Retinal pigment epithelial cell (primary cell): ENCODE results near the gene LPP.

Experiments used
- DNase-seq: peaks from one replicate; pipeline ENCODE4 v3.0.0-alpha.2; 2010; ENCODE audit warnings: low read depth
- H3K4me3 ChIP-seq: 2 replicates; pipeline ENCODE4 v1.5.1; 2011; ENCODE audit warnings: mild to moderate bottlenecking, low read length, control low read depth, moderate library complexity
- CTCF ChIP-seq: conservative IDR thresholded peaks from 2 replicates; pipeline ENCODE4 v1.5.1; 2011; ENCODE audit warnings: low read depth, low read length, control low read depth, inconsistent platforms

LPP gene

GRCh38 chr3:188254520-188255070 lies 100.6 kb downstream of the LPP start:
- TF ChIP-seq CTCF = no peak
- no peak for DNase-seq
- no peak overlapping the region for H3K4me3 ChIP-seq

- TF ChIP-seq CTCF = no peak
- H3K4me3 ChIP-seq = no peak overlapping the region
- DNase-seq = no peak
Observed at GRCh38 chr3:188255190-188255589, 101.2 kb downstream of the LPP start.

- no peak for TF ChIP-seq CTCF
- DNase-seq = no peak
- no peak overlapping the region for H3K4me3 ChIP-seq
Observed at GRCh38 chr3:188256758-188257157, 102.8 kb downstream of the LPP start.

- no peak for TF ChIP-seq CTCF
Observed at GRCh38 chr3:188257384-188258026, 103.5 kb downstream of the LPP start.

GRCh38 chr3:188259191-188259590 lies 105.2 kb downstream of the LPP start:
- no peak for DNase-seq
- no peak overlapping the region for H3K4me3 ChIP-seq
- TF ChIP-seq CTCF = no peak

More at GRCh38 chr3:188257384-188258026, 103.5 kb downstream of the LPP start:
- no peak overlapping the region for H3K4me3 ChIP-seq
- DNase-seq = no peak

GRCh38 chr3:188259596-188259995 lies 105.6 kb downstream of the LPP start:
- DNase-seq = no peak
- no peak for TF ChIP-seq CTCF
- no peak overlapping the region for H3K4me3 ChIP-seq

- no peak for DNase-seq
- no peak overlapping the region for H3K4me3 ChIP-seq
- TF ChIP-seq CTCF = no peak
Observed at GRCh38 chr3:188261011-188261410, 107.1 kb downstream of the LPP start.
